HUES6 (cell line): ENCODE data around the gene PRDM15.

Experiments
- H3K27ac ChIP-seq: 2 replicates; pipeline ENCODE4 v1.7.0; 2013; ENCODE audit warnings: low read depth, mild to moderate bottlenecking, low read length, inconsistent platforms
- H3K27me3 ChIP-seq: 2 replicates; pipeline ENCODE4 v1.6.1; 2013; ENCODE audit warnings: low read length; ENCODE audit not compliant: control insufficient read depth, insufficient read depth
- H3K36me3 ChIP-seq: 2 replicates; pipeline ENCODE4 v1.6.1; 2013; ENCODE audit warnings: low read length; ENCODE audit not compliant: control insufficient read depth, insufficient read depth
- H3K4me1 ChIP-seq: 2 replicates; pipeline ENCODE4 v1.6.1; 2013; ENCODE audit warnings: low read length; ENCODE audit not compliant: control insufficient read depth, insufficient read depth
- H3K4me3 ChIP-seq: 2 replicates; pipeline ENCODE4 v1.5.1; 2013; ENCODE audit warnings: low read depth, low read length
- H3K9ac ChIP-seq: one replicate; pipeline ENCODE4 v1.6.1; 2013; ENCODE audit warnings: mild to moderate bottlenecking, low read length
- H3K9me3 ChIP-seq: 2 replicates; pipeline ENCODE4 v1.6.1; 2013; ENCODE audit warnings: low read depth, low read length; ENCODE audit not compliant: control insufficient read depth, insufficient read depth

The PRDM15 gene

GRCh38 chr21:41766883-41767605, 112.1 kb downstream of the PRDM15 start, which contains the start of gene RIPK4:
RIPK4 (minus strand) TSS chr21:41767052; CDS start chr21:41767041, 11 bp downstream.
- H3K27ac ChIP-seq = no peak within 1 kb of the TSS
- no peaks in the 10 kb centered on the region for H3K36me3 ChIP-seq
- H3K4me3 ChIP-seq = peak within 1 kb of the TSS; percentile 72
- peak within 1 kb of the TSS; percentile 51 for H3K9ac ChIP-seq
- no peaks in the 10 kb centered on the region for H3K9me3 ChIP-seq
- peaks cover 50% of the 10 kb centered on the region for H3K4me1 ChIP-seq
- H3K27me3 ChIP-seq = peaks cover 94% of the 10 kb centered on the region

GRCh38 chr21:41765973-41766882, 112.9 kb downstream of the PRDM15 start:
- peak overlapping the region; percentile 51 for H3K9ac ChIP-seq
- H3K4me1 ChIP-seq = peaks cover 55% of the 10 kb centered on the region
- no peak overlapping the region for H3K27ac ChIP-seq
- H3K4me3 ChIP-seq = peak overlapping the region; percentile 72
- H3K27me3 ChIP-seq = peaks cover 94% of the 10 kb centered on the region
- no peaks in the 10 kb centered on the region for H3K9me3 ChIP-seq
- H3K36me3 ChIP-seq = no peaks in the 10 kb centered on the region

- H3K9ac ChIP-seq = no peak overlapping the region
- H3K4me1 ChIP-seq = peaks cover 63% of the 10 kb centered on the region
- no peak overlapping the region for H3K27ac ChIP-seq
Measured at GRCh38 chr21:41765420-41765821, 113.7 kb downstream of the PRDM15 start.

GRCh38 chr21:41764558-41765419, 114.4 kb downstream of the PRDM15 start:
- H3K27me3 ChIP-seq = peaks cover 85% of the 10 kb centered on the region
- peak overlapping the region; percentile 72; the same call in 1 of the 2 replicates for H3K4me3 ChIP-seq
- H3K9me3 ChIP-seq = no peaks in the 10 kb centered on the region
- peaks cover 66% of the 10 kb centered on the region for H3K4me1 ChIP-seq
- H3K36me3 ChIP-seq = no peaks in the 10 kb centered on the region
- no peak overlapping the region for H3K27ac ChIP-seq
- H3K9ac ChIP-seq = no peak overlapping the region

More at GRCh38 chr21:41765420-41765821, 113.7 kb downstream of the PRDM15 start:
- H3K9me3 ChIP-seq = no peaks in the 10 kb centered on the region
- H3K36me3 ChIP-seq = no peaks in the 10 kb centered on the region
- peaks cover 91% of the 10 kb centered on the region for H3K27me3 ChIP-seq
- H3K4me3 ChIP-seq = peak overlapping the region; percentile 72

- no peak overlapping the region for H3K9ac ChIP-seq
- no peak overlapping the region; the same call in 1 of the 2 replicates for H3K4me3 ChIP-seq
- peaks cover 68% of the 10 kb centered on the region for H3K4me1 ChIP-seq
- H3K27ac ChIP-seq = no peak overlapping the region
- no peaks in the 10 kb centered on the region for H3K36me3 ChIP-seq
- H3K27me3 ChIP-seq = peaks cover 77% of the 10 kb centered on the region
- no peaks in the 10 kb centered on the region for H3K9me3 ChIP-seq
Measured at GRCh38 chr21:41763996-41764395, 115.1 kb downstream of the PRDM15 start.

GRCh38 chr21:41763398-41763931, 115.7 kb downstream of the PRDM15 start:
- H3K27me3 ChIP-seq = peaks cover 72% of the 10 kb centered on the region
- H3K4me1 ChIP-seq = peaks cover 69% of the 10 kb centered on the region
- peak overlapping the region; percentile 56 for H3K4me3 ChIP-seq
- H3K36me3 ChIP-seq = no peaks in the 10 kb centered on the region
- H3K27ac ChIP-seq = no peak overlapping the region
- no peaks in the 10 kb centered on the region for H3K9me3 ChIP-seq
- no peak overlapping the region for H3K9ac ChIP-seq

- Histone ChIP-seq H3K9ac (no peak overlapping the region), H3K36me3 (no peaks in the 10 kb centered on the region), H3K9me3 (no peaks in the 10 kb centered on the region), H3K27ac (no peak overlapping the region), H3K27me3 (peaks cover 65% of the 10 kb centered on the region), H3K4me1 (peaks cover 67% of the 10 kb centered on the region), H3K4me3 (peak overlapping the region; percentile 56)
Measured at GRCh38 chr21:41762753-41763152, 116.4 kb downstream of the PRDM15 start.

GRCh38 chr21:41761934-41762635, 117.1 kb downstream of the PRDM15 start:
- Histone ChIP-seq H3K27me3 (peaks cover 58% of the 10 kb centered on the region), H3K9me3 (no peaks in the 10 kb centered on the region), H3K4me3 (peak overlapping the region; percentile 56), H3K36me3 (no peaks in the 10 kb centered on the region), H3K27ac (no peak overlapping the region), H3K9ac (peak overlapping the region; percentile 42), H3K4me1 (peaks cover 67% of the 10 kb centered on the region)

GRCh38 chr21:41761211-41761933, 117.8 kb downstream of the PRDM15 start:
- Histone ChIP-seq H3K9ac (peak overlapping the region; percentile 42), H3K4me1 (peaks cover 67% of the 10 kb centered on the region), H3K27ac (no peak overlapping the region), H3K9me3 (no peaks in the 10 kb centered on the region), H3K36me3 (0 out of 2 replicates have a peak, but pooled peaks cover under 1% of the 10 kb centered on the region), H3K4me3 (peak overlapping the region; percentile 56), H3K27me3 (peaks cover 51% of the 10 kb centered on the region)
